Activated CD4-positive, alpha-beta T cell treated with anti-CD3 and anti-CD28 coated beads for 4 hours (primary cell): ENCODE results near the gene MDN1.
A peak's percentile ranks its signal among the peaks of the same experiment; 100 is the strongest.
"Not testable (repeated sequence)": the region's sequence is repeated elsewhere in the genome, so short reads cannot be mapped to it uniquely, and the experiment has no call there.

Experiments used
- DNase-seq, 2 donors: peaks; one replicate each; pipeline ENCODE4 v3.0.0-alpha.2; 2020

MDN1 gene, protein sequence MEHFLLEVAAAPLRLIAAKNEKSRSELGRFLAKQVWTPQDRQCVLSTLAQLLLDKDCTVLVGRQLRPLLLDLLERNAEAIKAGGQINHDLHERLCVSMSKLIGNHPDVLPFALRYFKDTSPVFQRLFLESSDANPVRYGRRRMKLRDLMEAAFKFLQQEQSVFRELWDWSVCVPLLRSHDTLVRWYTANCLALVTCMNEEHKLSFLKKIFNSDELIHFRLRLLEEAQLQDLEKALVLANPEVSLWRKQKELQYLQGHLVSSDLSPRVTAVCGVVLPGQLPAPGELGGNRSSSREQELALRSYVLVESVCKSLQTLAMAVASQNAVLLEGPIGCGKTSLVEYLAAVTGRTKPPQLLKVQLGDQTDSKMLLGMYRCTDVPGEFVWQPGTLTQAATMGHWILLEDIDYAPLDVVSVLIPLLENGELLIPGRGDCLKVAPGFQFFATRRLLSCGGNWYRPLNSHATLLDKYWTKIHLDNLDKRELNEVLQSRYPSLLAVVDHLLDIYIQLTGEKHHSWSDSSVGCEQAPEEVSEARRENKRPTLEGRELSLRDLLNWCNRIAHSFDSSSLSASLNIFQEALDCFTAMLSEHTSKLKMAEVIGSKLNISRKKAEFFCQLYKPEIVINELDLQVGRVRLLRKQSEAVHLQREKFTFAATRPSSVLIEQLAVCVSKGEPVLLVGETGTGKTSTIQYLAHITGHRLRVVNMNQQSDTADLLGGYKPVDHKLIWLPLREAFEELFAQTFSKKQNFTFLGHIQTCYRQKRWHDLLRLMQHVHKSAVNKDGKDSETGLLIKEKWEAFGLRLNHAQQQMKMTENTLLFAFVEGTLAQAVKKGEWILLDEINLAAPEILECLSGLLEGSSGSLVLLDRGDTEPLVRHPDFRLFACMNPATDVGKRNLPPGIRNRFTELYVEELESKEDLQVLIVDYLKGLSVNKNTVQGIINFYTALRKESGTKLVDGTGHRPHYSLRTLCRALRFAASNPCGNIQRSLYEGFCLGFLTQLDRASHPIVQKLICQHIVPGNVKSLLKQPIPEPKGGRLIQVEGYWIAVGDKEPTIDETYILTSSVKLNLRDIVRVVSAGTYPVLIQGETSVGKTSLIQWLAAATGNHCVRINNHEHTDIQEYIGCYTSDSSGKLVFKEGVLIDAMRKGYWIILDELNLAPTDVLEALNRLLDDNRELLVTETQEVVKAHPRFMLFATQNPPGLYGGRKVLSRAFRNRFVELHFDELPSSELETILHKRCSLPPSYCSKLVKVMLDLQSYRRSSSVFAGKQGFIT (N-terminal part only)

DNA sequence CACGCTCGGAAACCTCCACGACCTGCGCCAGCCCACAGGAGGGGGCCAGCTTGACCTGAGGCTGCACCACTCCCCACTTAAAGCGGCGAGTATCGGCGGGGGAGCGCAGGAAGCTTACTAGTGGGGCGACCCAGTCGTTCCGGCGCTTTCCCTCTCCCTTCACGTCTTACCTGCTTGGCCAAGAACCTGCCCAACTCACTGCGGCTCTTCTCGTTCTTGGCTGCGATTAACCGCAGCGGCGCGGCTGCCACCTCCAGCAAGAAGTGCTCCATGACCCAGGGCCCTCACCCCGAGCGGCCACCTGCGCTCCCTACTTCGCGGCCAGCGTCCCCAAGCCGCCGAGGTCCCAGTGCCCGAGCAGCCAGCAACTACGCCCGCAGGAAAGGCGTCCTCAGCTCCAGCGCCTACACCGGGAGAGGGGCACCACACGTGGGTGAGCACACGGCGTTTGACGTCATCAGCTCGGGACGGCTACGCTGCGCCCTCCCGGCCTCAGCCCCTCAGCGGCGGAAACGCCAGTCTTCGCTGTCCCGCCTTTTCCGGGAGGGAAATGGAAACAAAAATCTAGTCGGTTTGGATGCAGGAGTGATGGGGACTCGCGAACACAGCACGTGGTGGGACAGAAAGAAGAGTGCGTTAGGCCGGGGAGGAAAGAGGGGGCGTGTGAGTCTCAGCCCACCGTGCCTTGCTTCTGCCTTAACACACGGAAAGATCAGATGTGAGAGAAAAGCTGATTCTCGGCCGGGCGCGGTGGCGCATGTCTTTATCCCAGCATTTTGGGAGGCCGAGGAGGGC is at the start of gene MDN1:
Gene MDN1, minus strand, starts transcription at position 459 of the 795 bp plus-strand sequence. Its CDS starts 187 bp downstream, at position 272.
- DNase-seq, result peak; percentile 87 to 90

DNA sequence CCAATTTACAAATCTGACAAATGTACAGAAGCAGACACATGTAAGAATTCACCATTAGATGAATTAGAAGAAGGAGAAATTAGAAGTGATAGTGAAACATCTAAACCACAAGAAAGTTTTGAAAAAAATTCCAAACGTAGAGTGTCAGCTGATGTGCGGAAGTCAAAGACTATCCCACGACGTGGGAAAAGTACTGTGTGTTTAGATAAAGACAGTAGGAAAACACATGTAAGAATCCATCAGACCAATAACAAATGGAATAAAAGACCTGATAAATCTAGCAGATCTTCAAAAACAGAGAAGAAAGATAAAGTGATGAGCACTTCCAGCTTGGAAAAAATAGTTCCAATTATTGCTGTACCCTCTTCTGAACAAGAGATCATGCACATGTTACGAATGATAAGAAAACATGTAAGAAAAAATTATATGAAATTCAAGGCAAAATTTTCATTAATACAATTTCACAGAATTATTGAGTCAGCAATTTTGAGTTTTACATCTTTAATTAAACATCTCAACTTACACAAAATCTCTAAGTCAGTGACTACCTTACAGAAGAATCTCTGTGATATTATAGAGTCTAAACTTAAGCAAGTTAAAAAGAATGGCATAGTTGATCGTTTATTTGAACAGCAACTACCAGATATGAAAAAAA is 46.6 kb upstream of the MDN1 start:
- no peak for DNase-seq

DNA sequence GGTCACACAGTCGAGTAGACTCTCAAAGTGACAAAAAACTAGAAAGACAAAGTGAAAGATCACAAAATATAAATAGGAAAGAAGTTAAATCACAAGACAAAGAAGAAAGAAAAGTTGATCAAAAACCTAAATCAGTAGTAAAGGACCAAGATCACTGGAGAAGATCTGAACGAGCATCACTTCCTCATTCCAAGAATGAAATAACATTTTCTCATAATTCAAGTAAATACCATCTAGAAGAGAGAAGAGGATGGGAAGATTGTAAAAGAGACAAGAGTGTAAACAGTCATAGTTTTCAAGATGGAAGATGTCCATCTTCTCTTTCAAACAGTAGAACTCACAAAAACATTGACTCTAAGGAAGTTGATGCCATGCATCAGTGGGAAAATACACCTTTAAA is 43.1 kb upstream of the MDN1 start:
- DNase-seq, result no peak

DNA sequence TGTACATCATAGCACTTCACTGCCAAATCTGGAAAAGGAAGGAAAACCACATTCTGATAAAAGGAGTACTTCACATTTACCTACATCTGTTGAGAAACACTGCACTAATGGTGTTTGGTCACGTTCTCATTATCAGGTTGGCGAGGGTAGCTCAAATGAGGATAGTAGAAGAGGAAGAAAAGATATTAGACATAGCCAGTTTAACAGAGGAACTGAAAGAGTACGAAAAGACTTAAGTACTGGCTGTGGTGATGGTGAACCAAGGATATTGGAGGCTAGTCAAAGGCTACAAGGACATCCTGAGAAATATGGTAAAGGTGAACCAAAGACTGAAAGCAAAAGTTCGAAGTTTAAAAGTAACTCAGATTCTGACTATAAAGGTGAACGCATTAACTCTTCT is 42.7 kb upstream of the MDN1 start:
- DNase-seq, result no peak

DNA sequence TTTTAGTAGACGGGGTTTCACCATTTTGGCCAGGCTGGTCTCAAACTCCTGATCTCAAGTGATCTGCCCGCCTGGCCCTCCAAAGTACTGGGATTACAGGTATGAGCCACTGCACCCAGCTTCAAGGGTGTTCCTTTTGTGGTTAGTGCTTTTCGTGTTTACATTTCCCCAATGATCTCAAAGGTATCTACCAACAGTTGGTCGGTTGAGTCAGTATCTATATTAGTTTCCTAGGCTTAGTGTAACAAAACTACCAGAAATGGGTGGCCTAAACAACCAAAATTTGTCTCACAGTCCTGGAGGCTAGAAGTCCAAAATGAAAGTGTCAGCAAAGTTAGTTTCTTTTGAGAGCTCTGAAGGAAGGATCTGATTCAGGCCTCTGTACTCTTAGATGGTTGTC is 40.1 kb upstream of the MDN1 start:
- DNase-seq, result no peak

DNA sequence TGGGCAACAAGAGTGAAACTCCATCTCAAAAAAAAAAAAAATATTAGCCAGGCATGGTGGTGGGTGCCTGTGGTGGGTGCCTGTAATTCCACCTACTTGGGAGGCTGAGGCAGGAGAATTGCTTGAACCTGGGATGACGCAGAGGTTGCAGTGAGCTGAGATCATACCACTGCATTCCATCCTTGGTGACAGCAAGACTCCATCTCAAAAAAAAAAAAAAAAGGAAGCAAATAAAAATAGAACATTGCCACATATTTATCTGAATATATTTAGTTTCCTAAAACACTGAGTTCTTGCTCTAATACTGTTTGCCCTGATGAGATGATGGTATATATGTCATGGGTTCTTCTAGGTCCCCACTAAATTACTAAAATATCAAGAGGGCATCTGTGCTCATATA is 38.4 kb upstream of the MDN1 start:
- DNase-seq, result no peak

DNA sequence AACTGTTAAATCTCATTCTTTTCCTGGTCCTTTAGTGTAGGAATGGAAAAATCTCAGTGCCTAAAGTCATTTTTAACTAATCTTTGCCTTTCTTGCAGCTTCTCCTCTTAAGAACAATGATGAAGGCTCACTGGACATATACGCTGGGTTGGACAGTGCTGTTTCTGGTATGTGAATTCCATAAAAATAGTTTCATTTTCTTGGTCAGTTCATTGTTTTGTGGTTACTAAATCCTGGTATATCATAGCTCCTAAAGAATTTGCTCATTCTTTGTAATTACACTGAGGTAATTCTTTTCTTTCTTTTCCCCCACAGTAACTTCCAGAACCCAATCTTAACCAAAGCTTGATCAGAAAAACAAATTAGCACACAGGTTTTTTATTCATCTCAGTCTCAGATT is 33.5 kb upstream of the MDN1 start:
- DNase-seq, result no peak

DNA sequence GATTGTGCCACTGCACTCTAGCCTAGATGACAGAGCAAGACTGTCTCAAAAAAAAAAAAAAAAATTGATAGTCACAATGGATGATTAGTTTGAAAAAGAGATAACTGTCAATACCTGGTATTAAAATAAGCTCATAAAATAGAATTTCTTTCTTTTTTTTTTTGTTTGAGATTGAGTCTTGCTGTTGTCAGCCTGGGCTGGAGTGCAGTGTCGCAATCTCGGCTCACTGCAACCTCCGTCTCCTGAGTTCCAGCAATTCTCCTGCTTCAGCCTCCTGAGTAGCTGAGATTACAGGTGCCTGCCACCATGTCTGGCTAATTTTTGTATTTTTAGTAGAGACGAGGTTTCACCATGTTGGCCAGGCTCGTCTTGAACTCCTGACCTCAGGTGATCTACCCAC is 27.9 kb upstream of the MDN1 start:
- not testable (repeated sequence) for DNase-seq

DNA sequence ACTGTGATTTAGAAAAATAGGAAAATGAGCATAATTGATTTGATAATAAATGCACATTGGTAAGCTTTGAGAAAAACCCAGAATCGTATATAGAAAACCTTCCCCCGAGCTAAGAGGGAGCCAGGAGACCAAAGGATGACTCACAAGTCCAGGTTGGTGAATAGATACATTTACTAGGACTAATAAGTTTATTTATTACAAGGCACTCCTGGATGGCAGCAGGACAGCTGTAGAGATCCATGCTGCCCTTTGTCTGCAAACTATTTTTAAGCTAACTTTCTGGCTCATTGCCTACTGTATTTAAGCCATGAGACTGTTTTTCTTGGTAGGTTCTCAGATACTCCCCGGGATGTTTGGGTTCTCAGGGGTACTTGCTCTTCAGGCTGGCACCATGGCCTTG is 23.5 kb upstream of the MDN1 start:
- DNase-seq, result no peak

DNA sequence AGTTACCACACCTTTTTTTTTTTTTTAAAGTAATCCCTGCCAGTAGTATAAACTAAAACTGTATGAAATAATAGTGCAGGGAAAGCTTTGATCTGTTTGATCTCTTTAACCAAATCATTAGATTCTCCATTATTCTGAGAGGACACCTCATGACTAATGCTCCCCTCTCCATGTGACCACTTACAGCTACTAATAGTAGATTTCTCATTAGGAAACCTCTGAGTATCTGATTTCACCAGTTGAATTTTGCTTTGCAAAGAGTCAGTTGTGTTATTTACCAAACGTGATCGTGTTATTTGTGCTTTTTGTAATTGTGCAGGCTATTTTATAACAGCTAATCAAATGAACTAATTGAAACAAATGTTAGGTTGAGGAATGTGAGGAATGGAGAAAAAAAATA is 22.6 kb upstream of the MDN1 start:
- no peak for DNase-seq

DNA sequence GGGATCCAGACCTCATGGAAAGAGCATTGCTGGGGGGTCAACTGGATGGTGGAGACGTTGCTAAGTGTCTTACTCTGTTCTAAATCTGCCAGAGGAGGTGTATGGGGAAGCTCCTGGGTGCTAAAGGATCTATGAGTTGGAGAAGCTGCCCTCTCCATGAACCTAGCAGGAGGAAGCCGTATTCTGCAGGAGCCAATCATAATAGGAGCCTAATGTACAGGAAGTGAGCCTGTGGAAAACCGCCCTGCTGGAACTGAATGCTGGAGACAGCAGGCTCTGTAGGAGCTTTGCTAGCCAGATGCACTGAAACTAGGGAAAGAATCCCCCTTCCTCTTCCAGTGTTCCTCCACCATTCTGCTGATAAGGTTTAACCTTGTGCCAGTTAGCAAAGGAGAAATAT is 20.9 kb upstream of the MDN1 start:
- no peak for DNase-seq

DNA sequence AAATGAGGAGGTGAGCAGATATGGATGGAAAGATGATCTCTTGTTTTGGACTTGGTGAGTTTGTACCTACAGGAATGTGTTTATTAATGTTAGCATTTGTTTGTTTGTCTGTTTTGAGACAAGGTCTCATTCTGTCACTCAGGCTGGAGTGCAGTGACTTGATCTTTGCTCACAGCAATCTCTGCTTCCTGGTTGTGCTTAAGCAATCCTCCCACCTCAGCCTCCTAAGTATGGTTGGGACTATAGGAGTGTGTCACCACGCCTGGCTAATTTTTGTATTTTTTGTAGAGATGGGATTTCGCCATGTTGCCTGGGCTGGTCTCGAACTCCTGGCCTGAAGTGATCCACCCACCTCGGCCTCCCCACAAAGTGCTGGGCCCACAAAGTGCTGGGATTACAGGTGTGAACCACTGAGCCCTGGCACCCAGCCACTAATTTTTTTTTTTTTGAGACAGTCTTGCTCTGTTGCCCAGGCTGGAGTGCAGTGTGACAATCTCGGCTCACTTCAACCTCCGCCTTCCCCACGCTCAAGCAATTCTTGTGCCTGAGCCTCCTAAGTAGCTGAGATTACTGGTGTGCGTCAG is 17.1 kb upstream of the MDN1 start:
- DNase-seq, result no peak

DNA sequence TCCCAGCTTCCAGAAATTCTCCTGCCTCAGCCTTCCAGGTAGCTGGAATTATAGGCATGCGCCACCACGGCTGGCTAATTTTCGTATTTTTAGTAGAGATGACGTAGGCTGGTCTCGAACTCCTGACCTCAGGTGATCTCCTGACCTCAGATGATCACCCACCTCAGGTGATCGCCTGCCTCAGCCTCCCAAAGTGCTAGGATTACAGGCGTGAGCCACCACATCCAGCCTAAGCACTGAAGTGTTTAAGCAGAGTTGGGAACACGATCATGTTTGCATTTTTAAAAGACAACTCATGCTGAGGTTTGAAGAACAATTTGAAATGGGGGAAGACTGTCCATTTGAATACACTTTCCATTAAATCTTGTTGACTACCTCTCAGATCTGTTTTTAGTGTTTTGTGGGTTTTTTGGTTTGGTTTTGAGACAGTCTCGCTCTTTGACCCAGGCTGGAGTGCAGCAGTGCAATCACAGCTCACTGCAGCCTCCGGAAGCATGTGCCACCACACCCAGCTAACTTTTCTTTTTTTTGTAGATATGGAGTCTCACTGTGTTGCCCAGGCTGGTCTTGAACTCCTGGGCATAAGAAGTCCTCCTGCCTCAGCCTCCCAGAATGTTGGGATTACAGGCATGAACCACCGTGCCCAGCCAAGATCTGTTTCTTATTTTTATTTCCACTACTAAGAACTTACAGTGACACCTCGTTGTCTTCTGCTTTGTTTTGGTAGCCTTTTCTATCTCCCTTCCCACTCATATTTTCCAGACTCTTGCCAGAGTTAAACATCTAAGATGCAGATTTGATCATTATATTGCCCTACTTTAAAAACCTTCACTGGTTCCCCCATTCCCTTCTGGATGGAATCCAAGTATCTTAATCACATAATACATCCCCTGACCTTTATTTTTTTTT is 15.5 kb upstream of the MDN1 start:
- DNase-seq, result peak; percentile 14 to 23

DNA sequence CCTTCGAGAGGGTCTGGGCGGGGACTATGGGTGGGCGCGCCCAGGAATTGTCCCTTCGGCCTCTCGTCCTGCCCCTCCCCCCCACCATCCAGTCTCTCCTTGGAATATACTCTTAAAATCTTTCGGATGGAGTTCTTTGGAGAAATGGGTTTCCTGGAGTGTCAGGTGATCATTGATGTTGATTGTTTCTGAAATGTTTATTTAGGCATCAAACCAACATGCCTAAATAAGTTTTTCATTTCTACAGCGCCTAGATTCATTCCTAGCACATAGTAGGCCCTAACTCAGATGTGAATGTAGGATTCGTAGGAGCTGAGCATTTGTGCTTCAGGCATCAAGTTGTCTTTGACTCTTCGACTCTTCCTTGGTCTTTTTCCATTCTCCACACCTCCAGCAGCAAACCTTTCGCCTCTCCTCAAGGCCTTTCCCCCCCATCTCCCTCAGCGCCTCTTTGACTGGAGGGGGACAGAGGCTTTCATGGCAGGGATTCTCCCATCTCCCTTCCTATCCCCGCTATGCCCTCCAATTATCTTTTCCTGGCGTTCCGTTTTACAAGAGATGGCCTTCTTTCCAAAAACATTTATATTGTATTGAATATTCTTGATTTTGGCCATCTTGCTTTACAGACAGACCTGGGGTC is 10.7 kb upstream of the MDN1 start:
- DNase-seq, result no peak

DNA sequence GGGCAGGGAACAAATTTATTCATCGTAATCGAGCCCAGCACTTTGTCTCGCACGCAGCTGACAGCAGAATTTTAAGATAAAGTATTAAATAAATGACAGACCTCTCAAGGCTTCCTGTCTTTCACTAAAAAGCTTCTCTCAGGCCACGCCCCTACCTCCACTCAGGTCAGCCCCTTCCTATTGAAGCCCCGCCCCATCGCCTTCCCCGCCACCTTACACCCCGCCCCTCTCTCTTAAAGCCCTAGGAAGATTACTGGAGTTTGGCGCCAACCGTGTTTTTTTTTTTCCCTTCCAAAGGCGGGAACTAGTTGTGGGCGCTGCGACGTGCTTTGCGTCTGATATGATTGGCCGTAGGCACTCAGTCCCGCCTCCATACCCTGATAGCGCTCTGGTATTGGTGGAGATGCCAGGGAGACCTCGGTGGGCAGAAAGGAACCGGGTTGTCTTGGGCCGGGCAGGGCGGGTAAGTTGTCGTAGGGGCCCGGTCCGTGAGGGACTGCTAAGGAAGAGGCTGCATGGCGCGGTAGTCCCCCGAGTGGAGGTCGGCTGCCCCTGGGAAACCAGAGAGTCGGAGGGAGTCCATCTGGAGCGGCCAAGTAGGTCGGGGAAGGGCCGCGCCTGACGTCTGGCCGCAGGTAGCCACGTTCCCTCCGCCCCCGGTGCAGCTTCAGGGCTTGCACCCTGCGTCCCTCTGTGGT is 10.0 kb upstream of the MDN1 start, which contains the start of gene CASP8AP2:
Gene CASP8AP2, plus strand, starts transcription at position 409 of the 698 bp plus-strand sequence.
- peak; percentile 96 to 97 for DNase-seq

DNA sequence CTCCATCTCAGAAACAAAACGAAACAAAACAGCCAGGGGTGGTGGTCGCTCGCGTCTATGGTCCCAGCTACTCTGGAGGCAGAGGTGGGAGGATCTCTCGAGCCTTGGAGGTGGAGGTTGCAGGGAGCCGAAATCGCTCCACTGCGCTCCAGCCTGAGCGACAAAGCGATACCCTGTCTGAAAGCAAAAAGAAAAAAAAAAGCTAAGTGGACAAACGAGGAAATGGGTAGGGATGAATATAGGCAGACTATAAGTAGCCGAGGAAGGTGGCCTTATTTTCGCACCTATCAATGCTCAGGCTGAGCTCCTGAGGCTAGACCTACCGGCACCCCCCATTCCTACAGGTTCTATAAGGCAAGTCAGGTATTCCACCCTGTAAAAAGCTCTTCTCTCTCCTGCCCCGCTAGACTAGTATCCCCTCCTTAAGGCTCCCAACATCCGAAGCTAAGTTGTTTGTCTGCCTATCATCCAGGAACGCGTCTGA is 9.4 kb upstream of the MDN1 start:
- DNase-seq, result peak in 1 of 2 donors; percentile 9

DNA sequence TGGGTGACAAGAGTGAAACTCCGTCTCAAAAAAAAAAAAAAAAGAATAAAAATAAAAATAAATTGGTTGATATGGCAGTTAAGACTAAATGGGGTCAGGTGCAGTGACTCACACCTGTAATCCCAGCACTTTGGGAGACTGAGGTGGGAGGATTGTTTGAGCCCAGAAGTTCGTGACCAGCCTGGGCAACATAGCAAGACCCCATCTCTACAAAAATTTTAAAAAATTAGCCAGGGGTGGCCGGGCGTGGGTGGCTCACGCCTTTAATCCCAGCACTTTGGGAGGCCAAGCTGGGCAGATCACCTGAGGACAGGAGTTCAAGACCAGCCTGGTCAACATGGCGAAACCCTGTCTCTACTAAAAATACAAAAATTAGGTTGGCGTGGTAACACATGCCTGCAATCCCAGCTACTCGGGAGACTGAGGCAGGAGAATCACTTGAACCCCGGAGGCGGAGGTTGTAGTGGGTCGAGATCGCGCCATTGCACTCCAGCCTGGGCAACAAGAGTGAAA is 8.9 kb upstream of the MDN1 start:
- DNase-seq, result not testable (repeated sequence)

DNA sequence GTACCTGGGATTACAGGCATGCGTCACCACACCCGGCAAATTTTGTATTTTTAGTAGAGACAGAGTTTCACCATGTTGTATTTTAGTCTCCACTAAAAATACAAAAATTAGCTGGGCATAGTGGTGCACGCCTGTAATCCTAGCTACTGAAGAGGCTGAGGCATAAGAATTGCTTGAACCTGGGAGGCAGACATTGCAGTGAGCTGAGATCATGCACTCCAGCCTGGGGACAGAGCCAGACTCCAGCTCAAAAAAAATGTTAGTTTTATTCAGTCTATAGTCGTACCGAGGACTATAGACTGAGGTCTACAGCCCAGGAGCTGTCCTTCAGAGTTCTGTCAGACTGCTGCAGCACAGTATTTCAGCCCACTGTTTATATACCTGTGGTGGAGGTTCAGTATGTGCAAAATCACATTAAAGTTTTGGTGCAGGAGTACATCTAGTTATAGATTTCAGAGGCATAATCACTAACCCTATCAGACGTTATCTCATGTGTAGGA is 6.5 kb upstream of the MDN1 start:
- DNase-seq, result no peak
